Measurements from ENCODE around the gene PIGN. TPM values are rescaled to one million over a fixed set of nuclear protein-coding genes. Genes with fewer than 3 reads are reported as not detected.

The PIGN gene
- total and polyA plus RNA-seq, 2 of the 8 experiments (the other 6 are each of a cell fraction or from before 2014, with no cell fraction given): 20.9 to 26.3 TPM

GRCh38 chr18:62214790-62215189 is 27.9 kb upstream of the PIGN start:
- Histone ChIP-seq H3K4me2 (ENCODE audit: insufficient read depth in 1 of 2, low read depth in 2 of 2, low read length in 2 of 2) (no peak overlapping the region), H3K23ac (ENCODE audit: insufficient read length) (no peak overlapping the region), H2BK12ac (ENCODE audit: low read depth, low read length) (no peak overlapping the region), H2BK15ac (ENCODE audit: low read length) (no peak overlapping the region), H3K4me1 (replicated peaks in 1 of 4; ENCODE audit: control insufficient read depth in 3 of 4, insufficient read depth in 4 of 4, low read length in 3 of 4) (no peaks in the 10 kb centered on the region), H3K56ac (replicated peaks; ENCODE audit: insufficient read length, low read depth, low read length) (no peak overlapping the region), H3K9me3 (ENCODE audit: insufficient read depth in 2 of 2, low read depth in 1 of 2, low read length in 1 of 2) (no peaks in the 10 kb centered on the region), H3K14ac (ENCODE audit: insufficient read length) (no peak overlapping the region), H4K91ac (replicated peaks; ENCODE audit: insufficient read length, low read length) (no peak overlapping the region), H3K27me3 (replicated peaks in 1 of 4; ENCODE audit: control insufficient read depth in 3 of 4, extremely low read depth in 1 of 4, insufficient read depth in 3 of 4, low read length in 3 of 4) (no peaks in the 10 kb centered on the region), H4K8ac (ENCODE audit: extremely low read depth, insufficient read depth, low read length) (no peak overlapping the region), H4K20me1 (replicated peaks in 1 of 2; ENCODE audit: control insufficient read depth in 1 of 2, insufficient read depth in 2 of 2, low read length in 2 of 2) (peaks cover 0 to 3% of the 10 kb centered on the region in 2 experiments), H2BK20ac (ENCODE audit: low read length) (no peak overlapping the region), H2AFZ (ENCODE audit: low read length) (no peak overlapping the region), H3K79me2 (ENCODE audit: control insufficient read depth in 1 of 2, insufficient read depth in 2 of 2, low read length in 2 of 2) (peaks cover 0 to 23% of the 10 kb centered on the region in 2 experiments; a peak in 2 of 4 replicates), H3K4me3 (ENCODE audit: extremely low read depth in 1 of 4, insufficient read depth in 2 of 4, low read depth in 3 of 4, low read length in 4 of 4) (no peak overlapping the region), H4K5ac (ENCODE audit: insufficient read length, low read depth, low read length) (no peak overlapping the region), H3K9ac (replicated peaks in 1 of 4; ENCODE audit: extremely low read depth in 1 of 4, low read depth in 3 of 4, low read length in 3 of 4) (no peak overlapping the region), H3K79me1 (ENCODE audit: low read depth, low read length) (no peaks in the 10 kb centered on the region; the same call in 1 of the 2 replicates), H2AK5ac (ENCODE audit: low read depth, low read length) (no peak overlapping the region), H3K36me3 (ENCODE audit: control insufficient read depth in 2 of 4, insufficient read depth in 4 of 4, low read length in 3 of 4) (peaks cover 0 to 13% (median 5%) of the 10 kb centered on the region in 4 experiments; a peak in 3 of 8 replicates), H3K18ac (ENCODE audit: extremely low read depth, low read length) (no peak overlapping the region), H3K27ac (ENCODE audit: low read depth, low read length) (no peak overlapping the region), H2BK5ac (ENCODE audit: low read depth, low read length) (no peak overlapping the region), H3K4ac (replicated peaks; ENCODE audit: insufficient read length, low read depth, low read length) (no peak overlapping the region), H3K23me2 (ENCODE audit: low read depth, low read length) (no peaks in the 10 kb centered on the region), H2BK120ac (replicated peaks; ENCODE audit: low read depth, low read length) (no peak overlapping the region)
- TF ChIP-seq SIN3A (conservative IDR thresholded peaks at IDR 0.05 in 1 of 2, IDR thresholded peaks at IDR 0.05 in 1 of 2; ENCODE audit: low read depth in 1 of 2, low read length in 2 of 2) (no peak), ZNF274 (IDR thresholded peaks at IDR 0.05; ENCODE audit: borderline replicate concordance, extremely low read depth, low read length) (no peak), CTCF (IDR thresholded peaks at IDR 0.05; ENCODE audit: control extremely low read depth in 1 of 3, insufficient read depth in 1 of 3, low read depth in 1 of 3, low read length in 3 of 3) (no peak), CHD1 (IDR thresholded peaks at IDR 0.05; ENCODE audit: low read depth, low read length) (no peak), HDAC2 (IDR thresholded peaks at IDR 0.05; ENCODE audit: borderline replicate concordance in 1 of 2, low read depth in 2 of 2, low read length in 2 of 2) (no peak), RFX5 (IDR thresholded peaks at IDR 0.05; ENCODE audit: borderline replicate concordance, low read depth, low read length) (no peak), CREB1 (IDR thresholded peaks at IDR 0.05) (no peak), CBX8 (IDR thresholded peaks at IDR 0.05; ENCODE audit: borderline replicate concordance, low read depth, low read length) (no peak), JUN (IDR thresholded peaks at IDR 0.05; ENCODE audit: low read depth, low read length) (no peak), YY1 (IDR thresholded peaks at IDR 0.05; ENCODE audit: low read depth, low read length) (no peak), TBP (IDR thresholded peaks at IDR 0.05; ENCODE audit: low read depth, low read length) (no peak), TCF12 (IDR thresholded peaks at IDR 0.05; ENCODE audit: low read depth, low read length) (no peak)
- WGBS, 2 experiments (ENCODE audit: extremely low coverage in 1 of 2, insufficient coverage in 1 of 2, insufficient read length in 1 of 2, insufficient replicate concordance in 2 of 2, low coverage in 1 of 2, low lambda C conversion rate in 2 of 2, missing lambda C conversion rate in 1 of 2): 76% methylated on average over 1 of the region's 1 CpG; no CpG with 5 or more reads in 1 of the 2 experiments
- POLR2A ChIA-PET (ENCODE audit: partially characterized antibody): no interaction called here
- DNase-seq (ENCODE audit: low read depth in 1 of 2, low spot score in 2 of 2) (no peak), FAIRE-seq (no peak)
- CTCF ChIA-PET (ENCODE audit: partially characterized antibody): interaction anchor here (0.6 to 1.9 kb wide), 4 partner anchors 11 to 33 kb away, joined by 3 to 6 read pairs (median 4); no protein-coding TSS in a partner anchor

All from H1 (cell line).